ENCODE results near the gene CCDC57.
"Not testable (repeated sequence)": the region's sequence is repeated elsewhere in the genome, so short reads cannot be mapped to it uniquely, and the experiment has no call there.

CCDC57 gene

GRCh38 chr17:82177761-82178498, 34.7 kb downstream of the CCDC57 start:
- Histone ChIP-seq H3K4me1 (ENCODE audit: low read length) (no peaks in the 10 kb centered on the region), H3K79me2 (ENCODE audit: low read length) (no peaks in the 10 kb centered on the region), H3K4me2 (ENCODE audit: low read length) (no peak overlapping the region), H2AFZ (ENCODE audit: low read depth, low read length) (no peak overlapping the region), H3K27ac (ENCODE audit: low read length) (no peak overlapping the region), H3K4me3 (ENCODE audit: low read length) (no peak overlapping the region), H4K20me1 (ENCODE audit: insufficient read depth, low read length) (no peaks in the 10 kb centered on the region), H3K9ac (ENCODE audit: low read length) (no peak overlapping the region), H3K36me3 (replicated peaks; ENCODE audit: low read depth, low read length) (no peaks in the 10 kb centered on the region), H3K9me3 (ENCODE audit: insufficient read depth, low read length) (no peaks in the 10 kb centered on the region), H3K27me3 (ENCODE audit: low read depth, low read length) (no peaks in the 10 kb centered on the region)
- TF ChIP-seq CTCF (IDR thresholded peaks at IDR 0.05; ENCODE audit: low read depth, low read length), result no peak
- TF ChIP-seq EZH2phosphoT487 (IDR thresholded peaks at IDR 0.05; ENCODE audit: low read depth), result no peak

- no peaks in the 10 kb centered on the region for H3K9me3 ChIP-seq (ENCODE audit: insufficient read depth, low read length)
- H3K36me3 ChIP-seq (replicated peaks; ENCODE audit: low read depth, low read length), result no peaks in the 10 kb centered on the region
- H2AFZ ChIP-seq (ENCODE audit: low read depth, low read length), result no peak overlapping the region
- H3K27ac ChIP-seq (ENCODE audit: low read length), result no peak overlapping the region
- H3K79me2 ChIP-seq (ENCODE audit: low read length), result no peaks in the 10 kb centered on the region
- no peak overlapping the region for H3K4me3 ChIP-seq (ENCODE audit: low read length)
- H3K9ac ChIP-seq (ENCODE audit: low read length), result no peak overlapping the region
- H3K27me3 ChIP-seq (ENCODE audit: low read depth, low read length), result no peaks in the 10 kb centered on the region
- H3K4me1 ChIP-seq (ENCODE audit: low read length), result no peaks in the 10 kb centered on the region
- H3K4me2 ChIP-seq (ENCODE audit: low read length), result no peak overlapping the region
- TF ChIP-seq EZH2phosphoT487 (IDR thresholded peaks at IDR 0.05; ENCODE audit: low read depth) (no peak), CTCF (IDR thresholded peaks at IDR 0.05; ENCODE audit: low read depth, low read length) (no peak)
- no peaks in the 10 kb centered on the region for H4K20me1 ChIP-seq (ENCODE audit: insufficient read depth, low read length)
These were observed 35.4 kb downstream of the CCDC57 start for GRCh38 chr17:82177276-82177675.

GRCh38 chr17:82175951-82176350, 36.7 kb downstream of the CCDC57 start:
- Histone ChIP-seq H3K4me2 (ENCODE audit: low read length) (no peak overlapping the region), H3K9me3 (ENCODE audit: insufficient read depth, low read length) (no peaks in the 10 kb centered on the region), H3K4me1 (ENCODE audit: low read length) (no peaks in the 10 kb centered on the region), H3K4me3 (ENCODE audit: low read length) (no peak overlapping the region), H4K20me1 (ENCODE audit: insufficient read depth, low read length) (no peaks in the 10 kb centered on the region), H3K36me3 (replicated peaks; ENCODE audit: low read depth, low read length) (no peaks in the 10 kb centered on the region), H3K27ac (ENCODE audit: low read length) (no peak overlapping the region), H3K79me2 (ENCODE audit: low read length) (no peaks in the 10 kb centered on the region), H2AFZ (ENCODE audit: low read depth, low read length) (no peak overlapping the region), H3K9ac (ENCODE audit: low read length) (no peak overlapping the region), H3K27me3 (ENCODE audit: low read depth, low read length) (no peaks in the 10 kb centered on the region)
- TF ChIP-seq EZH2phosphoT487 (IDR thresholded peaks at IDR 0.05; ENCODE audit: low read depth), result no peak
- no peak for TF ChIP-seq CTCF (IDR thresholded peaks at IDR 0.05; ENCODE audit: low read depth, low read length)

- Histone ChIP-seq H3K4me2 (ENCODE audit: low read length) (no peak overlapping the region), H3K4me3 (ENCODE audit: low read length) (no peak overlapping the region), H2AFZ (ENCODE audit: low read depth, low read length) (no peak overlapping the region), H3K36me3 (replicated peaks; ENCODE audit: low read depth, low read length) (no peaks in the 10 kb centered on the region), H4K20me1 (ENCODE audit: insufficient read depth, low read length) (no peaks in the 10 kb centered on the region), H3K9me3 (ENCODE audit: insufficient read depth, low read length) (no peaks in the 10 kb centered on the region), H3K27me3 (ENCODE audit: low read depth, low read length) (no peaks in the 10 kb centered on the region), H3K27ac (ENCODE audit: low read length) (no peak overlapping the region), H3K9ac (ENCODE audit: low read length) (no peak overlapping the region), H3K79me2 (ENCODE audit: low read length) (no peaks in the 10 kb centered on the region), H3K4me1 (ENCODE audit: low read length) (no peaks in the 10 kb centered on the region)
- TF ChIP-seq CTCF (IDR thresholded peaks at IDR 0.05; ENCODE audit: low read depth, low read length) (no peak), EZH2phosphoT487 (IDR thresholded peaks at IDR 0.05; ENCODE audit: low read depth) (no peak)
These were observed 37.4 kb downstream of the CCDC57 start for GRCh38 chr17:82175201-82175600.

GRCh38 chr17:82174042-82174857, 38.4 kb downstream of the CCDC57 start:
- H3K79me2 ChIP-seq (ENCODE audit: low read length); H3K36me3 ChIP-seq (replicated peaks; ENCODE audit: low read depth, low read length); H3K4me2 ChIP-seq (ENCODE audit: low read length); H4K20me1 ChIP-seq (ENCODE audit: insufficient read depth, low read length); H2AFZ ChIP-seq (ENCODE audit: low read depth, low read length); H3K4me3 ChIP-seq (ENCODE audit: low read length); H3K9ac ChIP-seq (ENCODE audit: low read length); H3K9me3 ChIP-seq (ENCODE audit: insufficient read depth, low read length); H3K4me1 ChIP-seq (ENCODE audit: low read length); H3K27me3 ChIP-seq (ENCODE audit: low read depth, low read length); H3K27ac ChIP-seq (ENCODE audit: low read length): not testable (repeated sequence)

Measured in OCI-LY3 (cell line).